H9 (cell line): Measurements from ENCODE around the gene ENTREP3. TPM values are rescaled to one million over a fixed set of nuclear protein-coding genes. Genes with fewer than 3 reads are reported as not detected.

Experiments
- DNase-seq: peaks from one replicate; pipeline ENCODE4 v3.0.0-alpha.2; 2017
- H2AFZ ChIP-seq: one replicate; pipeline ENCODE4 v1.6.1; 2013; ENCODE audit warnings: mild to moderate bottlenecking, low read length, control low read depth, moderate library complexity
- H2AK5ac ChIP-seq: 2 replicates; pipeline ENCODE4 v1.6.1; 2013; ENCODE audit warnings: low read length, control low read depth, mixed read lengths; ENCODE audit not compliant: insufficient read length
- H2BK120ac ChIP-seq: one replicate; pipeline ENCODE4 v1.6.1; 2013; ENCODE audit warnings: low read depth, mild to moderate bottlenecking, low read length, control low read depth, inconsistent platforms; ENCODE audit not compliant: poor library complexity, severe bottlenecking
- H2BK12ac ChIP-seq: 2 replicates; pipeline ENCODE4 v1.6.1; 2013; ENCODE audit warnings: low read length, control low read depth, mixed read lengths, low read depth; ENCODE audit not compliant: insufficient read length
- H2BK15ac ChIP-seq: 2 replicates; pipeline ENCODE4 v1.6.1; 2013; ENCODE audit warnings: low read depth, low read length, control low read depth
- H2BK20ac ChIP-seq: one replicate; pipeline ENCODE4 v1.6.1; 2013; ENCODE audit warnings: low read depth, mild to moderate bottlenecking, low read length, control low read depth, inconsistent platforms; ENCODE audit not compliant: poor library complexity, severe bottlenecking
- H2BK5ac ChIP-seq: 2 replicates; pipeline ENCODE4 v1.6.1; 2013; ENCODE audit warnings: low read length, control low read depth, mixed read lengths; ENCODE audit not compliant: insufficient read length
- H3K14ac ChIP-seq: 2 replicates; pipeline ENCODE4 v1.6.1; 2013; ENCODE audit warnings: low read length, control low read depth; ENCODE audit not compliant: insufficient read depth
- H3K18ac ChIP-seq: 2 replicates; pipeline ENCODE4 v1.6.1; 2013; ENCODE audit warnings: low read depth, mild to moderate bottlenecking, mixed read lengths, low read length, control low read depth; ENCODE audit not compliant: insufficient read length
- H3K23ac ChIP-seq: 2 replicates; pipeline ENCODE4 v1.6.1; 2013; ENCODE audit warnings: low read length, control low read depth, mixed read lengths, low read depth; ENCODE audit not compliant: insufficient read length
- H3K23me2 ChIP-seq: 2 replicates; pipeline ENCODE4 v1.6.1; 2013; ENCODE audit warnings: low read depth, mild to moderate bottlenecking, mixed read lengths, low read length, control low read depth; ENCODE audit not compliant: insufficient read length, poor library complexity, severe bottlenecking
- H3K27ac ChIP-seq: 2 replicates; pipeline ENCODE4 v1.5.1; 2013; ENCODE audit warnings: low read length, control low read depth, mixed read lengths, low read depth; ENCODE audit not compliant: insufficient read length
- H3K27me3 ChIP-seq: 2 replicates; pipeline ENCODE4 v1.6.1; 2013; ENCODE audit warnings: low read length, control low read depth, inconsistent platforms; ENCODE audit not compliant: insufficient read depth
- H3K4ac ChIP-seq: 2 replicates; pipeline ENCODE4 v1.6.1; 2013; ENCODE audit warnings: low read depth, mild to moderate bottlenecking, control low read depth, inconsistent platforms, low read length, moderate library complexity
- H3K4me1 ChIP-seq: 2 replicates; pipeline ENCODE4 v1.6.1; 2013; ENCODE audit warnings: low read length, control low read depth, inconsistent platforms; ENCODE audit not compliant: insufficient read depth
- H3K4me2 ChIP-seq: 2 replicates; pipeline ENCODE4 v1.6.1; 2013; ENCODE audit warnings: low read length, control low read depth, mixed read lengths; ENCODE audit not compliant: insufficient read length, insufficient read depth
- H3K56ac ChIP-seq: 2 replicates; pipeline ENCODE4 v1.6.1; 2013; ENCODE audit warnings: low read depth, mild to moderate bottlenecking, mixed read lengths, low read length, control low read depth; ENCODE audit not compliant: insufficient read length
- H3K79me1 ChIP-seq: 2 replicates; pipeline ENCODE4 v1.6.1; 2013; ENCODE audit warnings: low read depth, mild to moderate bottlenecking, moderate library complexity, low read length, control low read depth, inconsistent platforms; ENCODE audit not compliant: insufficient read depth, poor library complexity, severe bottlenecking
- H3K79me2 ChIP-seq: 2 replicates; pipeline ENCODE4 v1.6.1; 2013; ENCODE audit warnings: low read length, control low read depth, inconsistent platforms; ENCODE audit not compliant: insufficient read depth
- H3K9ac ChIP-seq: 2 replicates; pipeline ENCODE4 v1.6.1; 2013; ENCODE audit warnings: low read length, control low read depth, mixed read lengths; ENCODE audit not compliant: insufficient read length; ENCODE audit errors: extremely low read depth
- H3K9me3 ChIP-seq: one replicate; pipeline ENCODE4 v1.6.1; 2013; ENCODE audit warnings: low read depth, low read length, inconsistent platforms; ENCODE audit not compliant: control insufficient read depth
- H3T11ph ChIP-seq: one replicate; pipeline ENCODE4 v1.6.1; 2013; ENCODE audit warnings: mild to moderate bottlenecking, low read length, control low read depth, inconsistent platforms
- H4K20me1 ChIP-seq: one replicate; pipeline ENCODE4 v1.6.1; 2013; ENCODE audit not compliant: control insufficient read depth, insufficient read length, insufficient read depth
- H4K5ac ChIP-seq: 2 replicates; pipeline ENCODE4 v1.6.1; 2013; ENCODE audit warnings: low read depth, mild to moderate bottlenecking, mixed read lengths, low read length, control low read depth; ENCODE audit not compliant: insufficient read length
- H4K8ac ChIP-seq: replicated peaks from 2 replicates; pipeline ENCODE4 v1.6.1; 2013; ENCODE audit warnings: low read length, control low read depth, mixed read lengths, low read depth; ENCODE audit not compliant: insufficient read length
- H4K91ac ChIP-seq: 2 replicates; pipeline ENCODE4 v1.6.1; 2013; ENCODE audit warnings: low read depth, mild to moderate bottlenecking, moderate library complexity, mixed read lengths, low read length, control low read depth; ENCODE audit not compliant: insufficient read length
- H3K27ac Mint-ChIP-seq, 3 experiments: 2 replicates in 2 of 3; 3 replicates in 1 of 3; pipeline ENCODE4 v1.8.0; 2020 to 2021; ENCODE audit warnings: mixed read lengths in 3 of 3, mild to moderate bottlenecking in 1 of 3, moderate library complexity in 1 of 3
- H3K27me3 Mint-ChIP-seq: 2 replicates; pipeline ENCODE4 v1.8.0; 2021; ENCODE audit warnings: low read depth, mild to moderate bottlenecking, moderate library complexity, mixed read lengths
- H3K36me3 Mint-ChIP-seq, 3 experiments: 2 replicates in 2 of 3; 3 replicates in 1 of 3; pipeline ENCODE4 v1.8.0; 2020 to 2021; ENCODE audit warnings: low read depth in 3 of 3, mixed read lengths in 3 of 3; ENCODE audit not compliant: insufficient read depth in 1 of 3
- H3K4me1 Mint-ChIP-seq, 2 experiments: 2 replicates each; pipeline ENCODE4 v1.8.0; 2020; ENCODE audit warnings: mixed read lengths in 2 of 2
- H3K4me3 Mint-ChIP-seq, 2 experiments: 2 replicates in 1 of 2; 3 replicates in 1 of 2; pipeline ENCODE4 v1.8.0; 2020 to 2021; ENCODE audit warnings: mild to moderate bottlenecking in 2 of 2, mixed read lengths in 2 of 2, moderate library complexity in 1 of 2
- H3K9me3 Mint-ChIP-seq, 2 experiments: 2 replicates in 1 of 2; 3 replicates in 1 of 2; pipeline ENCODE4 v1.8.0; 2020; ENCODE audit warnings: mild to moderate bottlenecking in 2 of 2, mixed read lengths in 2 of 2, moderate library complexity in 1 of 2
- CTCF ChIP-seq: fragments of 200-600 bp; sonication (generic); conservative IDR thresholded peaks from 3 replicates; pipeline ENCODE4 v1.8.0; 2021; ENCODE audit warnings: antibody characterized with exemption, mild to moderate bottlenecking
- WGBS: extraction: QIAGEN DNeasy Blood & Tissue Kit; methylation state at CpG from one replicate; pipeline ENCODE4 v1.1.7; 2013; ENCODE audit warnings: missing lambda C conversion rate, low lambda C conversion rate, mixed read lengths; ENCODE audit not compliant: insufficient read length; ENCODE audit errors: extremely low coverage; 5-methylcytosine and 5-hydroxymethylcytosine counted together
- total RNA-seq: library from RNA; stranded (reverse); gene quantifications from 2 replicates; pipeline ENCODE4 v1.2.1, GENCODE V29; 2021

ENTREP3 gene
- total RNA-seq, 1 experiment from 2014 or later, result 41.0 TPM

DNA sequence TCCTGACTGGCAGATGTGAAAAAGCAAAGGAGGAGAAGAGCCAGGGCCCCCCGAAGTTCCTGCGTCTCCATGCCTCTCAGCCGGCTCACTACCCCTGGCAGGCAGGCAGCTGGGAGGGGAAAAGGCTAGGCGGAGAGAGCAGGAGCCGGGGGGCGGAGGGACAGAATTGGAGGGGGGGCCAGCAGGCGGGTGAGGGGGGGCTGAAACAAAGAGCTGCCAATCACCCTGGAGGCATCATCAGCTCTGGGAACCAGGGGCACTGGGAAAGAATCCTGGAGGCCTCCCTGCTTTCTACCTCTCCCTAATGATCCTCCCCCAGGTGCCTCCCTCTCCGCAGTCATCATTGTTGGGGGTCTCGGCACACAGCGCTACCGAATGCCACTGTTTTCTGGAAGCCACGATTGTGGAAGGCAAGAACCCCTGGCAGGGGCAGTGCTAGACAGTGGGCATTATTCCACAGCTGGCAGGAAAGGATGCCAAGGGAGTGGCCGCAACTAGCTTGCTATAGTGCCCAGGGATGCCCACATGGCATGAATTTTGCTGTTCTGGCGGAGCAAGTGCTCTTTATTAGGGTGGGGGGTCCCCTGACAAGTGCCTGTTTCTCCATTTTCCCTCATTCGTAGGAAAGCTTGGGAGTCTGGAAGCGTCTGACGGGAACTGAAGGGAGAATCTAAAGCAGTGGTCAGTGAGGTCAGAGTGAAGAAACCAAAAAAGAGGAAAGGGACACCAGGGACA, 47.3 kb downstream of the ENTREP3 start, which contains the start of gene THBS3:
Gene THBS3, minus strand, starts transcription at position 92 of the 735 bp plus-strand sequence. Its CDS starts 21 bp downstream, at position 71.
- H2BK15ac ChIP-seq, result no peak within 1 kb of the TSS; the same call in 1 of the 2 replicates
- H4K91ac ChIP-seq, result no peak within 1 kb of the TSS
- H4K5ac ChIP-seq, result peak within 1 kb of the TSS; percentile 22
- peak within 1 kb of the TSS; percentile 93 to 99 (median 97) for H3K27ac Mint-ChIP-seq
- H4K20me1 ChIP-seq, result no peaks in the 10 kb centered on the region
- peaks cover 3 to 31% (median 31%) of the 10 kb centered on the region in 3 experiments; a peak in 5 of 7 replicates for H3K36me3 Mint-ChIP-seq
- H2AFZ ChIP-seq, result no peak within 1 kb of the TSS
- no peak within 1 kb of the TSS for H2BK20ac ChIP-seq
- H2BK12ac ChIP-seq, result peak within 1 kb of the TSS; percentile 82
- H3K4me3 Mint-ChIP-seq, result peak within 1 kb of the TSS; percentile 89 to 92
- peak within 1 kb of the TSS; percentile 23 for H4K8ac ChIP-seq
- no peaks in the 10 kb centered on the region for H3K79me2 ChIP-seq
- peak within 1 kb of the TSS; percentile 97 for H3K14ac ChIP-seq
- no peak within 1 kb of the TSS for H2BK5ac ChIP-seq
- TF ChIP-seq CTCF, result no peak
- H3K4me1 Mint-ChIP-seq, result peaks cover 30 to 31% of the 10 kb centered on the region in 2 experiments
- H3K27me3 ChIP-seq, result no peaks in the 10 kb centered on the region
- no peak within 1 kb of the TSS for H3K23ac ChIP-seq
- peak within 1 kb of the TSS; percentile 68 for H3K9ac ChIP-seq
- peaks cover 2% of the 10 kb centered on the region; the same call in 1 of the 2 replicates for H3K4me1 ChIP-seq
- DNase-seq, result peak; percentile 64
- H3K4me2 ChIP-seq, result peak within 1 kb of the TSS; percentile 89
- H3K23me2 ChIP-seq, result peaks cover 6% of the 10 kb centered on the region
- H3K27me3 Mint-ChIP-seq, result peaks cover 12% of the 10 kb centered on the region
- H3K18ac ChIP-seq, result peak within 1 kb of the TSS; percentile 99
- H3T11ph ChIP-seq, result no peak within 1 kb of the TSS
- H2AK5ac ChIP-seq, result no peak within 1 kb of the TSS
- H2BK120ac ChIP-seq, result peak within 1 kb of the TSS; percentile 74
- H3K4ac ChIP-seq, result peak within 1 kb of the TSS; percentile 78; the same call in 1 of the 2 replicates
- H3K79me1 ChIP-seq, result no peaks in the 10 kb centered on the region
- no CpG with 5 or more reads among the region's 17 CpGs for WGBS
- no peaks in the 10 kb centered on the region for H3K9me3 ChIP-seq
- no peak within 1 kb of the TSS for H3K56ac ChIP-seq
- no peak within 1 kb of the TSS for H3K27ac ChIP-seq
- H3K9me3 Mint-ChIP-seq, result no peaks in the 10 kb centered on the region
